HEK293 (cell line): ENCODE data around the gene R3HDM2.
A peak's percentile ranks its signal among the peaks of the same experiment; 100 is the strongest.

ENCODE experiments used
- CTCF ChIA-PET: fragments of 350-600 bp; formaldehyde crosslinking; extraction: SDS; loops from one replicate; lab custom pipeline; 2021; ENCODE audit warnings: antibody characterized with exemption; lab: Yijun Ruan, JAX
- POLR2A ChIA-PET: fragments of 300-600 bp; formaldehyde crosslinking; extraction: SDS; loops from one replicate; lab custom pipeline; 2020; ENCODE audit warnings: antibody characterized with exemption, inconsistent platforms; lab: Yijun Ruan, JAX
- H3K27ac ChIP-seq: fragments of 200-500 bp; sonication (Bioruptor generic); 2 replicates; pipeline ENCODE4 v1.5.1; 2014; ENCODE audit warnings: low read depth, low read length, control low read depth, inconsistent platforms; ENCODE audit errors: extremely low read depth
- H3K36me3 ChIP-seq, 2 experiments: fragments of 200-500 bp in 1 of 2; sonication (Bioruptor generic) in 1 of 2; 1 replicate in 1 of 2; 2 replicates in 1 of 2; pipeline ENCODE4 v1.5.1; 2014 to 2017; ENCODE audit warnings: inconsistent platforms in 2 of 2, low read length in 2 of 2; ENCODE audit not compliant: control insufficient read depth in 2 of 2, insufficient read depth in 1 of 2
- H3K4me1 ChIP-seq: fragments of 200-500 bp; sonication (Bioruptor generic); 2 replicates; pipeline ENCODE4 v1.5.1; 2014; ENCODE audit warnings: mild to moderate bottlenecking, low read length, inconsistent platforms; ENCODE audit not compliant: control insufficient read depth, insufficient read depth
- H3K4me3 ChIP-seq: 2 replicates; pipeline ENCODE4 v1.5.1; 2011; ENCODE audit warnings: low read depth, mild to moderate bottlenecking, control low read depth, low read length, moderate library complexity
- H3K9me3 ChIP-seq: fragments of 200-500 bp; sonication (Bioruptor generic); 2 replicates; pipeline ENCODE4 v1.5.1; 2014; ENCODE audit warnings: low read depth, low read length, inconsistent platforms; ENCODE audit not compliant: control insufficient read depth, insufficient read depth
- BCL11A ChIP-seq: fragments of 450-650 bp; formaldehyde crosslinking; IDR thresholded peaks from 2 replicates; pipeline ENCODE4 v1.5.1; 2016; ENCODE audit warnings: low read depth, missing biosample characterization, missing genetic modification characterization
- BCL6B ChIP-seq: fragments of 450-650 bp; formaldehyde crosslinking; IDR thresholded peaks from 2 replicates; pipeline ENCODE4 v1.5.1; 2017; ENCODE audit warnings: missing biosample characterization, missing genetic modification characterization
- EGR2 ChIP-seq: fragments of 450-650 bp; formaldehyde crosslinking; IDR thresholded peaks from 2 replicates; pipeline ENCODE4 v1.5.1; 2016; ENCODE audit warnings: low read depth, missing biosample characterization, missing genetic modification characterization
- GLIS2 ChIP-seq: fragments of 450-650 bp; formaldehyde crosslinking; IDR thresholded peaks from 2 replicates; pipeline ENCODE4 v1.5.1; 2016; ENCODE audit warnings: missing biosample characterization, missing genetic modification characterization
- KLF16 ChIP-seq: fragments of 450-650 bp; formaldehyde crosslinking; IDR thresholded peaks from 2 replicates; pipeline ENCODE4 v1.5.1; 2017; ENCODE audit warnings: missing biosample characterization, missing genetic modification characterization
- KLF7 ChIP-seq: fragments of 450-650 bp; formaldehyde crosslinking; IDR thresholded peaks from 2 replicates; pipeline ENCODE4 v1.5.1; 2016; ENCODE audit warnings: missing biosample characterization, missing genetic modification characterization, borderline replicate concordance
- OSR2 ChIP-seq: fragments of 450-650 bp; formaldehyde crosslinking; IDR thresholded peaks from 2 replicates; pipeline ENCODE4 v1.5.1; 2016; ENCODE audit warnings: missing biosample characterization, missing genetic modification characterization
- REPIN1 ChIP-seq: fragments of 450-650 bp; formaldehyde crosslinking; IDR thresholded peaks from 2 replicates; pipeline ENCODE4 v1.5.1; 2017; ENCODE audit warnings: missing biosample characterization, missing genetic modification characterization, low read depth
- SP2 ChIP-seq: fragments of 450-650 bp; formaldehyde crosslinking; IDR thresholded peaks from 2 replicates; pipeline ENCODE4 v1.5.1; 2016; ENCODE audit warnings: missing biosample characterization, missing genetic modification characterization
- WT1 ChIP-seq: fragments of 450-650 bp; formaldehyde crosslinking; IDR thresholded peaks from 2 replicates; pipeline ENCODE4 v1.5.1; 2016; ENCODE audit warnings: missing biosample characterization, missing genetic modification characterization
- YY1 ChIP-seq: fragments of 450-650 bp; formaldehyde crosslinking; IDR thresholded peaks from 2 replicates; pipeline ENCODE4 v1.5.1; 2018; ENCODE audit warnings: missing biosample characterization, missing genetic modification characterization
- ZBTB10 ChIP-seq: fragments of 450-650 bp; formaldehyde crosslinking; IDR thresholded peaks from 2 replicates; pipeline ENCODE4 v1.5.1; 2016; ENCODE audit warnings: missing biosample characterization, missing genetic modification characterization
- ZFHX2 ChIP-seq: fragments of 450-650 bp; formaldehyde crosslinking; conservative IDR thresholded peaks from 2 replicates; pipeline ENCODE4 v1.5.1; 2016; ENCODE audit warnings: missing biosample characterization, missing genetic modification characterization
- ZFP41 ChIP-seq: fragments of 450-650 bp; formaldehyde crosslinking; IDR thresholded peaks from 2 replicates; pipeline ENCODE4 v1.5.1; 2016; ENCODE audit warnings: missing biosample characterization, missing genetic modification characterization, borderline replicate concordance
- ZNF335 ChIP-seq: fragments of 450-650 bp; formaldehyde crosslinking; conservative IDR thresholded peaks from 2 replicates; pipeline ENCODE4 v1.5.1; 2016; ENCODE audit warnings: missing biosample characterization, missing genetic modification characterization
- ZNF341 ChIP-seq: fragments of 450-650 bp; formaldehyde crosslinking; IDR thresholded peaks from 2 replicates; pipeline ENCODE4; 2016; ENCODE audit warnings: low read depth, missing biosample characterization, missing genetic modification characterization
- ZNF354C ChIP-seq: fragments of 450-650 bp; formaldehyde crosslinking; IDR thresholded peaks from 2 replicates; pipeline ENCODE4 v1.5.1; 2016; ENCODE audit warnings: missing biosample characterization, missing genetic modification characterization, low read depth, borderline replicate concordance
- ZNF366 ChIP-seq: fragments of 450-650 bp; formaldehyde crosslinking; conservative IDR thresholded peaks from 2 replicates; pipeline ENCODE4 v1.5.1; 2016; ENCODE audit warnings: missing biosample characterization, missing genetic modification characterization
- ZNF48 ChIP-seq: fragments of 450-650 bp; formaldehyde crosslinking; IDR thresholded peaks from 2 replicates; pipeline ENCODE4 v1.5.1; 2016; ENCODE audit warnings: missing biosample characterization, missing genetic modification characterization
- ZNF571 ChIP-seq: fragments of 450-650 bp; formaldehyde crosslinking; IDR thresholded peaks from 2 replicates; pipeline ENCODE4 v1.5.0; 2017; ENCODE audit warnings: missing biosample characterization, missing genetic modification characterization
- ZNF585B ChIP-seq: fragments of 450-650 bp; formaldehyde crosslinking; IDR thresholded peaks from 2 replicates; pipeline ENCODE4 v1.5.1; 2016; ENCODE audit warnings: missing biosample characterization, missing genetic modification characterization
- ZNF629 ChIP-seq: fragments of 450-650 bp; formaldehyde crosslinking; IDR thresholded peaks from 2 replicates; pipeline ENCODE4 v1.5.1; 2017; ENCODE audit warnings: missing biosample characterization, missing genetic modification characterization
- ZNF692 ChIP-seq: fragments of 450-650 bp; formaldehyde crosslinking; IDR thresholded peaks from 2 replicates; pipeline ENCODE4 v1.5.1; 2016; ENCODE audit warnings: missing biosample characterization, missing genetic modification characterization
- ZSCAN23 ChIP-seq: fragments of 450-650 bp; formaldehyde crosslinking; IDR thresholded peaks from 2 replicates; pipeline ENCODE4 v1.5.1; 2016; ENCODE audit warnings: missing biosample characterization, missing genetic modification characterization
- TF ChIP-seq, protein P1 (sequence below): fragments of 450-650 bp; formaldehyde crosslinking; IDR thresholded peaks from 2 replicates; pipeline ENCODE4 v1.5.1; 2016; ENCODE audit warnings: missing biosample characterization, missing genetic modification characterization
- TF ChIP-seq, protein P2 (sequence below): fragments of 450-650 bp; formaldehyde crosslinking; optimal IDR thresholded peaks from 2 replicates; pipeline ENCODE3; 2016; ENCODE audit warnings: missing biosample characterization, mild to moderate bottlenecking, missing genetic modification characterization
- TF ChIP-seq, protein P3 (sequence below): fragments of 450-650 bp; formaldehyde crosslinking; IDR thresholded peaks from 2 replicates; pipeline ENCODE4 v1.5.1; 2016; ENCODE audit warnings: missing biosample characterization, missing genetic modification characterization

Gene R3HDM2

GRCh38 chr12:57460468-57460784 is 29.6 kb upstream of the R3HDM2 start (continued):
- TF ChIP-seq ZNF354C (tag by site-specific recombination) = no peak
- TF ChIP-seq BCL11A (tag by site-specific recombination) = peak; percentile 83
- TF ChIP-seq, protein P1, sequence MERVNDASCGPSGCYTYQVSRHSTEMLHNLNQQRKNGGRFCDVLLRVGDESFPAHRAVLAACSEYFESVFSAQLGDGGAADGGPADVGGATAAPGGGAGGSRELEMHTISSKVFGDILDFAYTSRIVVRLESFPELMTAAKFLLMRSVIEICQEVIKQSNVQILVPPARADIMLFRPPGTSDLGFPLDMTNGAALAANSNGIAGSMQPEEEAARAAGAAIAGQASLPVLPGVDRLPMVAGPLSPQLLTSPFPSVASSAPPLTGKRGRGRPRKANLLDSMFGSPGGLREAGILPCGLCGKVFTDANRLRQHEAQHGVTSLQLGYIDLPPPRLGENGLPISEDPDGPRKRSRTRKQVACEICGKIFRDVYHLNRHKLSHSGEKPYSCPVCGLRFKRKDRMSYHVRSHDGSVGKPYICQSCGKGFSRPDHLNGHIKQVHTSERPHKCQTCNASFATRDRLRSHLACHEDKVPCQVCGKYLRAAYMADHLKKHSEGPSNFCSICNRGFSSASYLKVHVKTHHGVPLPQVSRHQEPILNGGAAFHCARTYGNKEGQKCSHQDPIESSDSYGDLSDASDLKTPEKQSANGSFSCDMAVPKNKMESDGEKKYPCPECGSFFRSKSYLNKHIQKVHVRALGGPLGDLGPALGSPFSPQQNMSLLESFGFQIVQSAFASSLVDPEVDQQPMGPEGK = peak; percentile 9; the same call in 1 of the 2 replicates

GRCh38 chr12:57459750-57460467 is 29.1 kb upstream of the R3HDM2 start, which contains the start of gene GLI1:
Gene GLI1 (plus strand): TSS chr12:57459785. CDS start chr12:57463692, 3,907 bp downstream.
- H3K36me3 ChIP-seq = no peaks in the 10 kb centered on the region
- POLR2A ChIA-PET = interaction anchor here (0.6 to 4.0 kb wide), 3 partner anchors 47 to 230 kb away, joined by 3 to 13 read pairs (median 11); partner anchors contain the start of genes DDIT3 and SHMT2
- CTCF ChIA-PET = interaction anchor here (1.0 to 4.2 kb wide), 28 partner anchors 7 to 246 kb away, joined by 3 to 38 read pairs (median 5); partner anchors contain the start of genes DDIT3 and INHBC
- no peaks in the 10 kb centered on the region for H3K9me3 ChIP-seq
- peaks cover 8% of the 10 kb centered on the region for H3K4me1 ChIP-seq
- peak within 1 kb of the TSS; percentile 57 for H3K4me3 ChIP-seq
- H3K27ac ChIP-seq = peak within 1 kb of the TSS; percentile 47; the same call in 1 of the 2 replicates
- no peak for TF ChIP-seq REPIN1 (tag by site-specific recombination)
- no peak for TF ChIP-seq YY1 (tag by site-specific recombination)
- no peak for TF ChIP-seq OSR2 (tag by site-specific recombination)
- TF ChIP-seq ZFP41 (tag by site-specific recombination) = no peak
- TF ChIP-seq, protein P2, sequence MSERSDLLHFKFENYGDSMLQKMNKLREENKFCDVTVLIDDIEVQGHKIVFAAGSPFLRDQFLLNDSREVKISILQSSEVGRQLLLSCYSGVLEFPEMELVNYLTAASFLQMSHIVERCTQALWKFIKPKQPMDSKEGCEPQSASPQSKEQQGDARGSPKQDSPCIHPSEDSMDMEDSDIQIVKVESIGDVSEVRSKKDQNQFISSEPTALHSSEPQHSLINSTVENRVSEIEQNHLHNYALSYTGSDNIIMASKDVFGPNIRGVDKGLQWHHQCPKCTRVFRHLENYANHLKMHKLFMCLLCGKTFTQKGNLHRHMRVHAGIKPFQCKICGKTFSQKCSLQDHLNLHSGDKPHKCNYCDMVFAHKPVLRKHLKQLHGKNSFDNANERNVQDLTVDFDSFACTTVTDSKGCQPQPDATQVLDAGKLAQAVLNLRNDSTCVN (tag by site-specific recombination) = peak; percentile 54
- peak; percentile 82 for TF ChIP-seq ZBTB10 (tag by site-specific recombination)
- TF ChIP-seq EGR2 (tag by site-specific recombination) = peak; percentile 20; the same call in 1 of the 2 replicates
- TF ChIP-seq ZNF335 (tag by site-specific recombination) = no peak; the same call in 1 of the 2 replicates
- TF ChIP-seq ZNF341 = peak; percentile 95
- TF ChIP-seq ZNF692 = no peak
- TF ChIP-seq ZNF48 (tag by site-specific recombination) = no peak
- TF ChIP-seq SP2 (tag by site-specific recombination) = peak; percentile 76
- no peak for TF ChIP-seq ZNF585B (tag by site-specific recombination)
- TF ChIP-seq, protein P3, sequence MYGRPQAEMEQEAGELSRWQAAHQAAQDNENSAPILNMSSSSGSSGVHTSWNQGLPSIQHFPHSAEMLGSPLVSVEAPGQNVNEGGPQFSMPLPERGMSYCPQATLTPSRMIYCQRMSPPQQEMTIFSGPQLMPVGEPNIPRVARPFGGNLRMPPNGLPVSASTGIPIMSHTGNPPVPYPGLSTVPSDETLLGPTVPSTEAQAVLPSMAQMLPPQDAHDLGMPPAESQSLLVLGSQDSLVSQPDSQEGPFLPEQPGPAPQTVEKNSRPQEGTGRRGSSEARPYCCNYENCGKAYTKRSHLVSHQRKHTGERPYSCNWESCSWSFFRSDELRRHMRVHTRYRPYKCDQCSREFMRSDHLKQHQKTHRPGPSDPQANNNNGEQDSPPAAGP = peak; percentile 54; the same call in 1 of the 2 replicates
- peak; percentile 92 for TF ChIP-seq GLIS2 (tag by site-specific recombination)
- peak; percentile 26; the same call in 1 of the 2 replicates for TF ChIP-seq ZFHX2 (tag by site-specific recombination)
- no peak for TF ChIP-seq BCL6B (tag by site-specific recombination)
- 0 out of 2 replicates have a peak, but pooled peaks have one; percentile 9 for TF ChIP-seq KLF7
- peak; percentile 54 for TF ChIP-seq KLF16
- TF ChIP-seq ZNF629 (tag by site-specific recombination) = no peak
- TF ChIP-seq ZNF571 = no peak
- no peak for TF ChIP-seq ZNF366
- TF ChIP-seq ZSCAN23 (tag by site-specific recombination) = no peak
- no peak for TF ChIP-seq WT1
